DND-41 (cell line): ENCODE data around the gene CPXM2.

Source experiments
- EZH2 ChIP-seq: IDR thresholded peaks from 3 replicates; pipeline ENCODE4 v1.6.1; 2012; ENCODE audit warnings: borderline replicate concordance, low read depth, mild to moderate bottlenecking, moderate library complexity, low read length, inconsistent platforms; ENCODE audit not compliant: severe bottlenecking
- TF ChIP-seq, protein P1 (sequence below): IDR thresholded peaks from 2 replicates; pipeline ENCODE4 v1.5.1; 2012; ENCODE audit warnings: borderline replicate concordance, low read length, moderate library complexity, mild to moderate bottlenecking; ENCODE audit not compliant: poor library complexity, severe bottlenecking; ENCODE audit errors: extremely low read depth

DNA sequence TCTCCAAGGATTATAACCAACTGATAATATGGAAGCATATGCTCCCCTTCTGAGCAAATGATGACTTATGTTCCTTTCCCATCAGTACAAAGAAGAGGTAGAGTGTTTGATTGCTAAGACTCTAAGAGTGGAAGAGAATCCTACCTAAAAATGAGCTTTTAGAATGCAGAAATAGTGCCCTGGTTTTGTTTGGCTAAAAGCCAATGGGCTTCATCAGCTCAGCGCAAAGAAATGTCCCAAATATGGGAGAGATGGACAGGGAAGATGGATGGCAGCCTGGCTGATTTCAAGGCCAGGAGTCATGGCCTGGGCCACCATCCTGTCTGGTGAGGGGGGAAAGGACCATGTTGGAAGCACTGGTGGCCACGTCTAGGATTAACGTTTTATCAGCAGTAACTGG lies 165.2 kb downstream of the CPXM2 start:
- TF ChIP-seq, protein P1, sequence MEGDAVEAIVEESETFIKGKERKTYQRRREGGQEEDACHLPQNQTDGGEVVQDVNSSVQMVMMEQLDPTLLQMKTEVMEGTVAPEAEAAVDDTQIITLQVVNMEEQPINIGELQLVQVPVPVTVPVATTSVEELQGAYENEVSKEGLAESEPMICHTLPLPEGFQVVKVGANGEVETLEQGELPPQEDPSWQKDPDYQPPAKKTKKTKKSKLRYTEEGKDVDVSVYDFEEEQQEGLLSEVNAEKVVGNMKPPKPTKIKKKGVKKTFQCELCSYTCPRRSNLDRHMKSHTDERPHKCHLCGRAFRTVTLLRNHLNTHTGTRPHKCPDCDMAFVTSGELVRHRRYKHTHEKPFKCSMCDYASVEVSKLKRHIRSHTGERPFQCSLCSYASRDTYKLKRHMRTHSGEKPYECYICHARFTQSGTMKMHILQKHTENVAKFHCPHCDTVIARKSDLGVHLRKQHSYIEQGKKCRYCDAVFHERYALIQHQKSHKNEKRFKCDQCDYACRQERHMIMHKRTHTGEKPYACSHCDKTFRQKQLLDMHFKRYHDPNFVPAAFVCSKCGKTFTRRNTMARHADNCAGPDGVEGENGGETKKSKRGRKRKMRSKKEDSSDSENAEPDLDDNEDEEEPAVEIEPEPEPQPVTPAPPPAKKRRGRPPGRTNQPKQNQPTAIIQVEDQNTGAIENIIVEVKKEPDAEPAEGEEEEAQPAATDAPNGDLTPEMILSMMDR: no peak
- TF ChIP-seq EZH2: no peak
